ENCODE results near the gene CCNY.

CCNY gene

DNA sequence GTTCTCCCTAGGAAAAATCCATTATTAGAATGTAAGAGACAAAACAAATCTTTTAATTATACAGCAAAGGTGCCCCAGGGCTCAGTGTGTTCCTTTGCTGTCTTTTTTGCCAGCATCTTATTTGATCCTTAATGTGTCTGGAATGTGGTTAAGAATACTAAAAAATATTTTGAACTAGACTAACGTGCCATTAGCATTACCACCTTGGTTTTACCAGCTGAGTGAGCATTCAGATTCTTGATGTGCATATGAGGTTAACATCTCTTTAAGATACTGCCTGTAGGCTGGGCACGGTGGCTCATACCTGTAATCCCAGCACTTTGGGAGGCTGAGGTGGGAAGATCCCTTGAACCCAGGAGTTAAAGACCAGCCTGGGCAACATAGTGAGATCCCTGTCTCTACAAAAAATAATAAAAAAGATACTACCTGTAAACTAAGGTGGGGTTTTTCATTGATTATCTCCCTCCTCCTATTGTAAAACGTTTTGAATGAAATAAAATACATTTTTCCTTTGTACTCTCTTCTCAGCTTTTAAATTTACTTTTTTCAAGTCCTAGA lies 96.6 kb downstream of the CCNY start:
- no peak overlapping the region for H3K4me3 ChIP-seq (ENCODE audit: low read depth, low read length)
- DNase-seq (ENCODE audit: low read depth): no peak
- TF ChIP-seq, protein P1, sequence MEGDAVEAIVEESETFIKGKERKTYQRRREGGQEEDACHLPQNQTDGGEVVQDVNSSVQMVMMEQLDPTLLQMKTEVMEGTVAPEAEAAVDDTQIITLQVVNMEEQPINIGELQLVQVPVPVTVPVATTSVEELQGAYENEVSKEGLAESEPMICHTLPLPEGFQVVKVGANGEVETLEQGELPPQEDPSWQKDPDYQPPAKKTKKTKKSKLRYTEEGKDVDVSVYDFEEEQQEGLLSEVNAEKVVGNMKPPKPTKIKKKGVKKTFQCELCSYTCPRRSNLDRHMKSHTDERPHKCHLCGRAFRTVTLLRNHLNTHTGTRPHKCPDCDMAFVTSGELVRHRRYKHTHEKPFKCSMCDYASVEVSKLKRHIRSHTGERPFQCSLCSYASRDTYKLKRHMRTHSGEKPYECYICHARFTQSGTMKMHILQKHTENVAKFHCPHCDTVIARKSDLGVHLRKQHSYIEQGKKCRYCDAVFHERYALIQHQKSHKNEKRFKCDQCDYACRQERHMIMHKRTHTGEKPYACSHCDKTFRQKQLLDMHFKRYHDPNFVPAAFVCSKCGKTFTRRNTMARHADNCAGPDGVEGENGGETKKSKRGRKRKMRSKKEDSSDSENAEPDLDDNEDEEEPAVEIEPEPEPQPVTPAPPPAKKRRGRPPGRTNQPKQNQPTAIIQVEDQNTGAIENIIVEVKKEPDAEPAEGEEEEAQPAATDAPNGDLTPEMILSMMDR (IDR thresholded peaks at IDR 0.05; ENCODE audit: low read depth, low read length, missing control alignments): no peak
- in situ Hi-C loops (cut with HindIII; ENCODE audit: low sequenced_read_pairs): no loop called here

DNA sequence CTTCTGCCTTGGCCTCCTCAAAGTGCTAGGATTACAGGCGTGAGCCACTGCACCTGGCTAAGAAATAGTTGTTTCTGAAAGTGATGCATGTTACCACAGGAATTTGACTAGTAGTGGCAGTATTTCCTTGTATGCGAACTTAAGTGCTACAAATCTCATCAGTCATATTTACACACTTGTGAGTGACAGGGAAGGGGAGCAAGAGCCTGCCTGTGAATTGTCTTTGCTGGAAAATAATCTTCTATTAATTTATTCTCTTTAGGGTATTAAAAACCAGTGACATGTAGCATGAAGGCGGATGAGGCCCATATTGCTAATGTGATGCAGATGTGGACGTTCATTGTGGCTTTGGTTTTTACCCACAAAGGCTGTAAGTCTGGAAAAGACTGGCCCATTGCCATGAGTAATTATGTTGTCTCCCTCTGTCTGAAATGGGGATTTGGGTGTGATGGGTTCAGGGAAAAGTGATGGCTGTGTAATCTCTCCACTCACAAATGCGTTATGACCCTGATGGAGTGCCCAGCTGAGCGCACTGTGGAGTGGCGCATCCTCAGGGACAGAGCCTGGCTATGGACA lies 97.6 kb downstream of the CCNY start:
- peak; percentile 93 for DNase-seq (ENCODE audit: low read depth)
- TF ChIP-seq, protein P1 (IDR thresholded peaks at IDR 0.05; ENCODE audit: low read depth, low read length, missing control alignments): no peak
- H3K4me3 ChIP-seq (ENCODE audit: low read depth, low read length): no peak overlapping the region
- in situ Hi-C loops (cut with HindIII; ENCODE audit: low sequenced_read_pairs): no loop called here

DNA sequence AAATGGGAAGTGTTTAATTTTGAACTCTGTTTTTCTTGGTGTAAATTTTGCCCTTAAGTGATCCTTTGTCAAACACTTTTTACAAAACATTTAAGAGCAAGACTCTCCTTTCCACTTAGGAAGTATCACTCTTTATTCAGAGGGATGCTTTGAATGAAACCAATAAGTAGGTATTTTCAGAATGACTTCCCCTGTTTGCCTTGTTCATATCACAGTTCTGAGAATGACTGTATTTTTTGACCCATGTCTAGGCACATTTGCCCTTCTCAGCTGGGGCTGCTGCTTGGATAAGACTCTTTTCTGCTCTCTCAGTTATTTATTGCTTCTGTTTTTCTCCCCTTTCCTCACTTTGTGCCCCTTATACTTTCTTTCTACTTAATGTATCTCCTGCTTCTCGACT lies 98.2 kb downstream of the CCNY start:
- H3K4me3 ChIP-seq (ENCODE audit: low read depth, low read length): no peak overlapping the region
- in situ Hi-C loops (cut with HindIII; ENCODE audit: low sequenced_read_pairs): no loop called here
- TF ChIP-seq, protein P1 (IDR thresholded peaks at IDR 0.05; ENCODE audit: low read depth, low read length, missing control alignments): no peak
- DNase-seq (ENCODE audit: low read depth): no peak

DNA sequence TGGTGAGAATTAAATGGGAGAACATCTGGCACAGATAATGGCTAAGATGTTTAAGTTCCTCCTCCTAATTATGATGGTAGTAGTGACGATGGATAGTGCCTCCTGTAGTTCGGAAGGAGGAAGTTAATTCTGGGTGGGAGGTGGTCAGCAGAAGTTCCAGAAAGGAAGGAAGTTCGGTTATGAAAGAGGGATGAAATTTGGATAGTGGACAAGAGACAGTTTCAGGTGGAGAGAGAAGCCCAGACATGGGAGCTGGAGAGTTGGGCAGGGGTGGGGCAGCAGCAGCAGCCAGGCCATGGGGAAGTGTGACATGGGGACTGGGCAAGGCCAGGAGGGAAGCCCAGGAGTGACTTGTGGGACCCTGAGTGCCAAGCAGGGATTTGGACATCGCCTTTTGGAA lies 99.5 kb downstream of the CCNY start:
- DNase-seq (ENCODE audit: low read depth): no peak
- TF ChIP-seq, protein P1 (IDR thresholded peaks at IDR 0.05; ENCODE audit: low read depth, low read length, missing control alignments): no peak
- in situ Hi-C loops (cut with HindIII; ENCODE audit: low sequenced_read_pairs): no loop called here
- H3K4me3 ChIP-seq (ENCODE audit: low read depth, low read length): no peak overlapping the region

DNA sequence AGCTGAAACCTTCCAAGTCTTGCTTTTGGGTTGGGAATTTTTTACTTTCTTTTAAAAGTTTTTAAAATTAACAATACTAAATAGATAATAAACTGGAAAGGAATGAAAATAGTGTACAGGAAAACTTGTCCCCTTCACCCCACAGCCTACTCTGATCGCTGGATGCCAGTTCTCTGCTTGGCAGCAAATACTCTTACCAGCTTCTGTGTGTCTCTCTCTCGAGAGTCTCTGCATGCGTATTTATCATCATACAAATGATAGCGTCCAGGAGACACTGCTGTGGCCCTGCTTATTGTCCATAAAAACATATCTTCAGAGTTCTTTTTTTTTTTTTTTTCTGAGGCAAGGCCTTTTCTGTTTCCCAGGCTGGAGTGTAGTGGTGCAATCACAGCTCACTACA lies 101.5 kb downstream of the CCNY start:
- TF ChIP-seq, protein P1 (IDR thresholded peaks at IDR 0.05; ENCODE audit: low read depth, low read length, missing control alignments): no peak
- no peak for DNase-seq (ENCODE audit: low read depth)
- in situ Hi-C loops (cut with HindIII; ENCODE audit: low sequenced_read_pairs): no loop called here
- no peak overlapping the region for H3K4me3 ChIP-seq (ENCODE audit: low read depth, low read length)

DNA sequence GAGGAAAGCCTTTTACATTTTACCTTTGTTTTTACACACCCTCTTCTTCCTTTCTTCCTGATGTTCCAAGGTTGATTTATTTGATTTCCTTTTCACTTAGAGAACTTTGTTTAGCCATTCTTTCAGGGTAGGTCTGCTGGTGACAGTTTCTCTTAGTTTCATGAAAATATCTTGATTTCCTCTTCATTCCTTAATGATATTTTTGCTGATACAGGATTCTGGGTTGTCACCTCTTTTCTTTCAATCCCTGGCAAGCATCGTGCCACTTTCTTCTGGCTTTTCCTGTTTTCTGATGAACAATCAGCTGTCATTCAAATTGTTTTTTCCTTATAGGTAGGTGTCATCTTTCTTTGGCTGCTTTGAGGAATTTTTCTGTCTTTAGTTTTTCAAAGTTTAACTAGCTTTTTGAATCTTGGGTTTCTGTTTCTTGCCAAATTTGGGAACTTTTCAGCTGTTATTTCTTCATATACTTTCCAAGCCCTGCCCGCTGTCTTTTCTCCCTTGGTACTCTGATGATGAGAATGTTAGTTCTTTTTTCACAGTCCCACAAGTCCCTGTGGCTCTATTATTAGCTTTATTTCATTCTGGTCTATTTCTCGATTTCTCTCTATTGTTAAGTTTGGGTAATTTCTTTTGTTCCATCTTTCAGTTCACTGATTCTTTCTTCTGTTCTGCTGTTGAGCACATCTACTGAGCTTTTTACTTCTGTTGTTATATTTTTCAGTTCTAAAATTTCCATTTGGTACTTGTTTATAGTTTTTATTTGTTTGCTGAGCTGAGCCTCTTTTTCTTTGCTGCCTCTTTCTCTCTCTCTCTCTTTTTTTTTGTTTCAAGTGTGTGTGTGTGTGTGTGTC lies 102.6 kb downstream of the CCNY start:
- in situ Hi-C loops (cut with HindIII; ENCODE audit: low sequenced_read_pairs): no loop called here
- H3K4me3 ChIP-seq (ENCODE audit: low read depth, low read length): no peak overlapping the region
- DNase-seq (ENCODE audit: low read depth): no peak
- TF ChIP-seq, protein P1 (IDR thresholded peaks at IDR 0.05; ENCODE audit: low read depth, low read length, missing control alignments): no peak
